ENCODE results near the gene C1QL1.

Gene C1QL1

DNA sequence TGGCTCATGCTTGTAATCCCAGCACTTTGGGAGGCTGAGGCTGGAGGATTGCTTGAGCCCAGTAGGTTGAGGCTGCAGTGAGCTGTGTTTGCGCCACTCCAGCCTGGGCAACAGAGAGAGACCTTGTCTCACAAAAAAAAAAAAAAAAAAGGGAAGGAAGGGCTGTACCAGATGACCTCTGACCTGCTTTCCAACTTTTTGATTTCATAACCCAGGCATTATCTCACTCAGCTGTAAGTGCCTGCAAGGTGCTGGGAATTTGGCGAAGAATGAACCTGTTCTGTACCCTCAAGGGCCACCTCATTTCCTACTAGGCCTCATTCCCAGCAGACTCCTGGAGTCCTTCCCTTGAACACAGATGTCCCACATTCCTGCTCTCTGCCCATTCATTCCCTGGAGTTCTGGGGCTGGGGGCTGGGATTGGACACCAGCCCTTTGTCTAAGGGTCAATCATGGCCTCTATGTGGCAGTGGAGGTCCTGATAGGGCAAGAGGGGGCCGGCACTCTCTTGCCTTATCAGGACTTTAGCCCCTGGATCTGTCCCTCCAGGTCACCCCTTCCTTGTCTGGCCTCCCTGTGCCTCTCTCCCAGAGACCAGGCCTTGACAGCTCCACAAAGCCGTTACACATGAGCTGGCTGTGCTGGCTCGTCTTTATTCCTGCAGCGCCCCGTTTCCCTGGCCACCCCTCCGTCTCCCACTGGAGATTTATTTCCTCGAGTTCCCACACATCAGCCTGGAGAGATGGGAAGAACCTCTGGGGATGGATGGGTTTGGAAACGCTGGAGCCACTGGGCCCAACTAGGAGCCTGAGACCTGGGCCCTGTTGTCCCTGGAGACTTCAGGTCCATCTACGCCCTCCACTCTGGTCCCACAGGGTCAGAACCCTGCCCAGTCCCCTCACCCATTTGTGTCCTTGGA lies 52.0 kb downstream of the C1QL1 start:
- no peak overlapping the region for H4K5ac ChIP-seq (ENCODE audit: low read length)
- no peak overlapping the region for H3K4me2 ChIP-seq (ENCODE audit: low read length)
- H3K4me3 ChIP-seq (ENCODE audit: low read length), result no peak overlapping the region
- H2BK120ac ChIP-seq (ENCODE audit: low read depth, low read length), result no peak overlapping the region
- no peak overlapping the region for H2AK5ac ChIP-seq (ENCODE audit: low read length)
- H3K9ac ChIP-seq (ENCODE audit: low read length), result no peak overlapping the region
- H3K56ac ChIP-seq (ENCODE audit: low read length), result no peak overlapping the region
- H2BK15ac ChIP-seq (replicated peaks; ENCODE audit: low read depth), result no peak overlapping the region
- WGBS (ENCODE audit: extremely low coverage, insufficient coverage, low lambda C conversion rate), result no CpG with 5 or more reads among the region's 11 CpGs
- no peaks in the 10 kb centered on the region for H3K79me1 ChIP-seq (ENCODE audit: low read length)
- H3K18ac ChIP-seq (ENCODE audit: low read length), result no peak overlapping the region
- no peak for DNase-seq
- H3K27ac ChIP-seq (ENCODE audit: low read depth, low read length), result no peak overlapping the region
- no peaks in the 10 kb centered on the region for H3K79me2 ChIP-seq (ENCODE audit: control insufficient read depth, insufficient read depth, low read length)
- no peak overlapping the region for H2BK5ac ChIP-seq (ENCODE audit: low read length)
- H3K4ac ChIP-seq (ENCODE audit: low read depth, low read length), result no peak overlapping the region
- H3K36me3 ChIP-seq (ENCODE audit: control insufficient read depth, insufficient read depth, low read length), result no peaks in the 10 kb centered on the region
- H3K4me1 ChIP-seq (ENCODE audit: control insufficient read depth, low read depth, low read length), result no peaks in the 10 kb centered on the region
- H3K23ac ChIP-seq (ENCODE audit: low read length), result no peak overlapping the region
- no peak overlapping the region for H4K8ac ChIP-seq (ENCODE audit: low read depth, low read length)
- H3K27me3 ChIP-seq (ENCODE audit: insufficient read depth, low read length, poor library complexity), result no peaks in the 10 kb centered on the region

GRCh38 chr17:44915321-44915726 lies 52.8 kb downstream of the C1QL1 start, which contains the start of gene GFAP:
Gene GFAP, minus strand, starts transcription at chr17:44915500. Its CDS starts 14 bp downstream, at chr17:44915486.
- no peaks in the 10 kb centered on the region for H3K79me1 ChIP-seq (ENCODE audit: low read length)
- no peak within 1 kb of the TSS for H2BK120ac ChIP-seq (ENCODE audit: low read depth, low read length)
- no peak within 1 kb of the TSS for H3K27ac ChIP-seq (ENCODE audit: low read depth, low read length)
- H3K56ac ChIP-seq (ENCODE audit: low read length), result no peak within 1 kb of the TSS
- H3K4me3 ChIP-seq (ENCODE audit: low read length), result no peak within 1 kb of the TSS
- no peak within 1 kb of the TSS for H4K5ac ChIP-seq (ENCODE audit: low read length)
- no peak within 1 kb of the TSS for H3K4me2 ChIP-seq (ENCODE audit: low read length)
- no peak within 1 kb of the TSS for H2AK5ac ChIP-seq (ENCODE audit: low read length)
- H3K79me2 ChIP-seq (ENCODE audit: control insufficient read depth, insufficient read depth, low read length), result no peaks in the 10 kb centered on the region
- no peaks in the 10 kb centered on the region for H3K4me1 ChIP-seq (ENCODE audit: control insufficient read depth, low read depth, low read length)
- H2BK15ac ChIP-seq (replicated peaks; ENCODE audit: low read depth), result no peak within 1 kb of the TSS
- no peak within 1 kb of the TSS for H3K18ac ChIP-seq (ENCODE audit: low read length)
- H3K23ac ChIP-seq (ENCODE audit: low read length), result no peak within 1 kb of the TSS
- no peaks in the 10 kb centered on the region for H3K27me3 ChIP-seq (ENCODE audit: insufficient read depth, low read length, poor library complexity)
- WGBS (ENCODE audit: extremely low coverage, insufficient coverage, low lambda C conversion rate), result no CpG with 5 or more reads among the region's 17 CpGs
- H4K8ac ChIP-seq (ENCODE audit: low read depth, low read length), result no peak within 1 kb of the TSS
- no peak within 1 kb of the TSS for H3K9ac ChIP-seq (ENCODE audit: low read length)
- H3K4ac ChIP-seq (ENCODE audit: low read depth, low read length), result no peak within 1 kb of the TSS
- no peak for DNase-seq
- H3K36me3 ChIP-seq (ENCODE audit: control insufficient read depth, insufficient read depth, low read length), result no peaks in the 10 kb centered on the region
- no peak within 1 kb of the TSS for H2BK5ac ChIP-seq (ENCODE audit: low read length)

DNA sequence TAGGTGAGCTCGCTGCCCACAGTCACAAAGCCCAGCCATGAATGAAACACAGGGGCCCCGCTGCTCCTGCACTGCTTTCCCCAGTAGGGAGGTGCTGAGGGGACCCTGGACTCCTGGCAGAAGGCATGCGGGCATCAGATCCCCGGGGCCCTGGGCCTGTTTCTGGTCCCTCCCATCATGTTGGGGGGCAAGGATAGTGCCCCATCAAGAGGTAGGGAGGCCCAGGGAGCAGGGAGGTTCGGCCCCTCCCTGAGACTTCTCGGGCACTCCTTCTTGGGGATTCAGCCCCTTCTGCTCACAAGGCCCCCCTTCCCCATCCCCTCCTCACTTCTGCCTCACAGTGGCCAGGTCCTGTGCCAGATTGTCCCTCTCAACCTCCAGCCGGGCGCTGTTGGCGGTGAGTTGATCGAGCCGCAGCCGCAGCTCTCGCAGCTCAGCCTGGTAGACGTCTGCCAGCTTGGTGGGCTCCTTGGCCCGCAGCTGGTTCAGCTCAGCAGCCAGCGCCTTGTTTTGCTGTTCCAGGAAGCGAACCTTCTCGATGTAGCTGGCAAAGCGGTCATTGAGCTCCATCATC lies 53.3 kb downstream of the C1QL1 start:
- H3K4me1 ChIP-seq (ENCODE audit: control insufficient read depth, low read depth, low read length), result no peaks in the 10 kb centered on the region
- H3K36me3 ChIP-seq (ENCODE audit: control insufficient read depth, insufficient read depth, low read length), result no peaks in the 10 kb centered on the region

GRCh38 chr17:44914148-44914547 lies 54.0 kb downstream of the C1QL1 start:
- no peak overlapping the region for H2BK5ac ChIP-seq (ENCODE audit: low read length)
- no peak overlapping the region for H3K23ac ChIP-seq (ENCODE audit: low read length)
- H3K4me2 ChIP-seq (ENCODE audit: low read length), result no peak overlapping the region
- H4K5ac ChIP-seq (ENCODE audit: low read length), result no peak overlapping the region
- no peak overlapping the region for H2BK120ac ChIP-seq (ENCODE audit: low read depth, low read length)
- no peak overlapping the region for H3K9ac ChIP-seq (ENCODE audit: low read length)
- no peaks in the 10 kb centered on the region for H3K79me1 ChIP-seq (ENCODE audit: low read length)
- no peaks in the 10 kb centered on the region for H3K36me3 ChIP-seq (ENCODE audit: control insufficient read depth, insufficient read depth, low read length)
- H3K18ac ChIP-seq (ENCODE audit: low read length), result no peak overlapping the region
- H3K4me1 ChIP-seq (ENCODE audit: control insufficient read depth, low read depth, low read length), result no peaks in the 10 kb centered on the region
- no peaks in the 10 kb centered on the region for H3K27me3 ChIP-seq (ENCODE audit: insufficient read depth, low read length, poor library complexity)
- no CpG with 5 or more reads among the region's 4 CpGs for WGBS (ENCODE audit: extremely low coverage, insufficient coverage, low lambda C conversion rate)
- H3K4ac ChIP-seq (ENCODE audit: low read depth, low read length), result no peak overlapping the region
- no peak for DNase-seq
- no peak overlapping the region for H4K8ac ChIP-seq (ENCODE audit: low read depth, low read length)
- H2AK5ac ChIP-seq (ENCODE audit: low read length), result no peak overlapping the region
- no peak overlapping the region for H3K4me3 ChIP-seq (ENCODE audit: low read length)
- no peaks in the 10 kb centered on the region for H3K79me2 ChIP-seq (ENCODE audit: control insufficient read depth, insufficient read depth, low read length)
- no peak overlapping the region for H3K27ac ChIP-seq (ENCODE audit: low read depth, low read length)
- no peak overlapping the region for H3K56ac ChIP-seq (ENCODE audit: low read length)
- no peak overlapping the region for H2BK15ac ChIP-seq (replicated peaks; ENCODE audit: low read depth)

More for the DNA sequence above, 53.3 kb downstream of the C1QL1 start:
- no peaks in the 10 kb centered on the region for H3K27me3 ChIP-seq (ENCODE audit: insufficient read depth, low read length, poor library complexity)
- H3K79me2 ChIP-seq (ENCODE audit: control insufficient read depth, insufficient read depth, low read length), result no peaks in the 10 kb centered on the region
- H4K5ac ChIP-seq (ENCODE audit: low read length), result no peak overlapping the region
- WGBS (ENCODE audit: extremely low coverage, insufficient coverage, low lambda C conversion rate), result no CpG with 5 or more reads among the region's 19 CpGs
- no peak overlapping the region for H4K8ac ChIP-seq (ENCODE audit: low read depth, low read length)
- no peak overlapping the region for H3K4me3 ChIP-seq (ENCODE audit: low read length)
- no peak overlapping the region for H3K9ac ChIP-seq (ENCODE audit: low read length)
- H3K18ac ChIP-seq (ENCODE audit: low read length), result no peak overlapping the region
- H3K23ac ChIP-seq (ENCODE audit: low read length), result no peak overlapping the region
- H2BK5ac ChIP-seq (ENCODE audit: low read length), result no peak overlapping the region
- H3K4ac ChIP-seq (ENCODE audit: low read depth, low read length), result no peak overlapping the region
- H3K79me1 ChIP-seq (ENCODE audit: low read length), result no peaks in the 10 kb centered on the region
- no peak for DNase-seq
- H3K27ac ChIP-seq (ENCODE audit: low read depth, low read length), result no peak overlapping the region
- H2BK120ac ChIP-seq (ENCODE audit: low read depth, low read length), result no peak overlapping the region
- no peak overlapping the region for H2BK15ac ChIP-seq (replicated peaks; ENCODE audit: low read depth)
- H3K4me2 ChIP-seq (ENCODE audit: low read length), result no peak overlapping the region
- H3K56ac ChIP-seq (ENCODE audit: low read length), result no peak overlapping the region
- no peak overlapping the region for H2AK5ac ChIP-seq (ENCODE audit: low read length)

DNA sequence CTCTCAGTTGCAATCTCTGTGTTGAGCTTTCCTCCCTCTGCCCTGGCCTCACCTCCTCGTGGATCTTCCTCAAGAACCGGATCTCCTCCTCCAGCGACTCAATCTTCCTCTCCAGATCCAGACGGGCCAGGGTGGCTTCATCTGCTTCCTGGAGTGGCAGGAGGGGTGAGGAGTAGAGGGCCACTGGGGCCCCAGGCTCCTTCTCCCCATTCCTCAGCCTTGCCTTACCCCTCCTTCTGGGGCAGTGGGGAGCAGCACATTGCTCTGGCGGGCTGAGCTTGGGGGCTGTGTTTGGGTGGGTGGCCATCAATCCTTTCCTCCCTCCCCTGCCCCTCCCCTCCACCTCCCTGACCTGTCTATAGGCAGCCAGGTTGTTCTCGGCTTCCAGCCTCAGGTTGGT lies 54.4 kb downstream of the C1QL1 start:
- H2BK120ac ChIP-seq (ENCODE audit: low read depth, low read length), result no peak overlapping the region
- H3K79me1 ChIP-seq (ENCODE audit: low read length), result no peaks in the 10 kb centered on the region
- no peak overlapping the region for H4K5ac ChIP-seq (ENCODE audit: low read length)
- H3K23ac ChIP-seq (ENCODE audit: low read length), result no peak overlapping the region
- no CpG with 5 or more reads among the region's 6 CpGs for WGBS (ENCODE audit: extremely low coverage, insufficient coverage, low lambda C conversion rate)
- no peaks in the 10 kb centered on the region for H3K4me1 ChIP-seq (ENCODE audit: control insufficient read depth, low read depth, low read length)
- H3K27me3 ChIP-seq (ENCODE audit: insufficient read depth, low read length, poor library complexity), result no peaks in the 10 kb centered on the region
- H2BK5ac ChIP-seq (ENCODE audit: low read length), result no peak overlapping the region
- DNase-seq, result no peak
- no peak overlapping the region for H3K4me2 ChIP-seq (ENCODE audit: low read length)
- no peak overlapping the region for H3K27ac ChIP-seq (ENCODE audit: low read depth, low read length)
- no peak overlapping the region for H3K4me3 ChIP-seq (ENCODE audit: low read length)
- no peak overlapping the region for H2BK15ac ChIP-seq (replicated peaks; ENCODE audit: low read depth)
- H3K36me3 ChIP-seq (ENCODE audit: control insufficient read depth, insufficient read depth, low read length), result no peaks in the 10 kb centered on the region
- no peak overlapping the region for H4K8ac ChIP-seq (ENCODE audit: low read depth, low read length)
- H3K56ac ChIP-seq (ENCODE audit: low read length), result no peak overlapping the region
- no peak overlapping the region for H3K9ac ChIP-seq (ENCODE audit: low read length)
- no peak overlapping the region for H3K18ac ChIP-seq (ENCODE audit: low read length)
- H3K4ac ChIP-seq (ENCODE audit: low read depth, low read length), result no peak overlapping the region
- H3K79me2 ChIP-seq (ENCODE audit: control insufficient read depth, insufficient read depth, low read length), result no peaks in the 10 kb centered on the region
- no peak overlapping the region for H2AK5ac ChIP-seq (ENCODE audit: low read length)

All from mesendoderm (in vitro differentiated cells).